Measurements from ENCODE around the gene PNLDC1. TPM values are rescaled to one million over a fixed set of nuclear protein-coding genes. Genes with fewer than 3 reads are reported as not detected.
"Not testable (repeated sequence)": the region's sequence is repeated elsewhere in the genome, so short reads cannot be mapped to it uniquely, and the experiment has no call there.

The PNLDC1 gene
- total RNA-seq, 1 experiment from 2014 or later = not detected

- H3K4me3 ChIP-seq = peak overlapping the region; percentile 82
- H3K36me3 ChIP-seq = peaks cover 74% of the 10 kb centered on the region
- peak in 1 of 2 experiments; percentile 7 for DNase-seq (ENCODE audit: low read depth in 1 of 2, low spot score in 2 of 2)
- H3K27me3 ChIP-seq (replicated peaks) = no peaks in the 10 kb centered on the region
- H3K4me1 ChIP-seq (replicated peaks) = peaks cover 27% of the 10 kb centered on the region
- peak overlapping the region; percentile 67; the same call in 1 of the 2 replicates for H3K27ac ChIP-seq
- no peaks in the 10 kb centered on the region for H3K9me3 ChIP-seq (replicated peaks)
These were observed 9.0 kb upstream of the PNLDC1 start for GRCh38 chr6:159790956-159791598.

DNA sequence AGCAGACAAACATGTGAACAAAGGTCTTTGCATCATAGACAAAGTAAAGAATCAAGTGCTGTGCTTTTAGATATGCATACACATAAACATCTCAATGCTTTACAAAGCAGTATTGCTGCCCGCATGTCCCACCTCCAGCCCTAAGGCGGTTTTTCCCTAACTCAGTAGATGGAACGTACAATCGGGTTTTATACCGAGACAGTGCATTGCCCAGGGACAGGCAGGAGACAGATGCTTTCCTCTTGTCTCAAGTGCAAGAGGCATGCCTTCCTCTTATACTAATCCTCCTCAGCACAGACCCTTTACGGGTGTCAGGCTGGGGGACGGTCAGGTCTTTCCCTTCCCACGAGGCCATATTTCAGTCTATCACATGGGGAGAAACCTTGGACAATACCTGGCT is 5.1 kb upstream of the PNLDC1 start:
- not testable (repeated sequence) for H3K9me3 ChIP-seq (replicated peaks)

GRCh38 chr6:159797554-159797953 is 2.5 kb upstream of the PNLDC1 start:
- DNase-seq (ENCODE audit: low read depth in 1 of 2, low spot score in 2 of 2) = no peak
- no peak overlapping the region for H3K4me3 ChIP-seq
- H3K4me1 ChIP-seq (replicated peaks) = no peaks in the 10 kb centered on the region
- H3K9me3 ChIP-seq (replicated peaks) = no peaks in the 10 kb centered on the region
- no peak overlapping the region for H3K27ac ChIP-seq
- H3K27me3 ChIP-seq (replicated peaks) = no peaks in the 10 kb centered on the region
- H3K36me3 ChIP-seq = peaks cover 54% of the 10 kb centered on the region

More for the DNA sequence above, 5.1 kb upstream of the PNLDC1 start:
- DNase-seq (ENCODE audit: low read depth in 1 of 2, low spot score in 2 of 2); H3K27ac ChIP-seq; H3K27me3 ChIP-seq (replicated peaks); H3K4me3 ChIP-seq: not testable (repeated sequence)
- peaks cover 75% of the 10 kb centered on the region for H3K36me3 ChIP-seq
- peaks cover 13% of the 10 kb centered on the region for H3K4me1 ChIP-seq (replicated peaks)

DNA sequence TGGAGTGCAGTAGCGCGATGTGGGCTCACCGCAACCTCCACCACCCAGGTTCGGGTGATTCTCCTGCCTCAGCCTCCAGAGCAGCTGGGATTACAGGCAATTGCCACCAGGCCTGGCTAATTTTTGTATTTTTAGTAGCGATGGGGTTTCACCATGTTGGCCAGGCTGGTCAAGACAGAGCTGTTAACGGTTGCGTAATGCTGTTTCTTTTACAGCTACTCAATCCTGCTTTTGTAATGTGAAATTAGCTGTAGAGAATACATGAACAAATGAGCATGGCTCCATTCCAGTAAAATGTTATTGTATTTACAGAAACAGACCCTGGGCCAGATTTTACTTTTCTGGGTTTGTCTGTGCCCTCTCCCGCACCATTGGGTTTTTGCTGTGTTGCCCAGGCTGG is 1.9 kb downstream of the PNLDC1 start:
- no peaks in the 10 kb centered on the region for H3K9me3 ChIP-seq (replicated peaks)
- H3K36me3 ChIP-seq = peaks cover 27% of the 10 kb centered on the region
- H3K27me3 ChIP-seq (replicated peaks) = no peaks in the 10 kb centered on the region
- H3K4me3 ChIP-seq = no peak overlapping the region
- H3K27ac ChIP-seq = no peak overlapping the region
- DNase-seq (ENCODE audit: low read depth in 1 of 2, low spot score in 2 of 2) = no peak
- H3K4me1 ChIP-seq (replicated peaks) = no peaks in the 10 kb centered on the region

DNA sequence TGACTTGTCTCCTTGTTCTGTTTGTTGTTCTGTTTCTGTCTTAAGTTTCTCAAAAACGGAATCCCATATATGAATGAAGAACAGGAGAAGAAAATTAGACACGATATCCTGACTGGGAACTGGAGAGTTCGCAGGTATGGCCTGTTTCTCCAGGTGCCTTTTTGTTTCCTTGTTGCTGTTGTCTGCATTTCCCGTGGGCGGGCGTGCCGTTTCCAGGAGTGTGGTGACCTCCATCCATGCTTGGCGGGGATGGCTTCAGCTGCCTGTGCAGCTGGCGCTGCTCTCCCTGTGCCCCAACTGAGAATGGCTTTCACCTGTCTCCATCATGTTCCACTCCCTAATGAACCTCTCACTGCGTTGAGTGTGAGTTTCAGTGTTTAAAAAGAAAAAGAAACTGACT is 4.4 kb downstream of the PNLDC1 start:
- Histone ChIP-seq H3K4me3 (no peak overlapping the region), H3K4me1 (replicated peaks) (no peaks in the 10 kb centered on the region), H3K27me3 (replicated peaks) (no peaks in the 10 kb centered on the region), H3K9me3 (replicated peaks) (no peaks in the 10 kb centered on the region), H3K27ac (no peak overlapping the region), H3K36me3 (peaks cover under 1% of the 10 kb centered on the region; the same call in 1 of the 2 replicates)
- DNase-seq (ENCODE audit: low read depth in 1 of 2, low spot score in 2 of 2) = no peak

DNA sequence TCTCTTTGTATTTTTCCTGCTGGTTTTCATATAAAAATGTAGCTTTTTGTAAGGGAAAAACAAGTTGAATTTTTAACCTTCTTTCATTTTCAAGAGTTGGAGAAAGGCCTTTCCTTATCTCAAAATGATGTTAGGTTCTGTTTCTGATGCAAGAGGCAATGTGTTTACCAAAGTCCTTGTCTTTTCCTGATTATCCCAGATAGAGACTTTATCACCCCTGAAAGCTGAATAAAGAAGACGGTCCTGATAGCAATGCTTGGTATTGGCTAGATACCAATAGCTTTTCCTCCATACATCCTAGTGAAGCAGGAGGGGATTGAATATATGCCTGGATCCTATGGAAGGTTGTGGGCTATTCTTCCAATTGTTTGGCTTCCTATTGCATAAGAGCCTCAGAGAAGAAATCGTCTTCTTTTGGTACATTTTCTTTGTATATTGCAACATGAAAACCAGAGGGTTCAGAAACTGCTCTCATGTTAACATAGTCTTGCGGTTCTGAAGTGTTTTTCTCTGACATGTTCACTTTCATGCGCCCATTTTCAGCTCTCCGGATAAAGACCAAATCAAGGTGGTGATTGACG is 5.5 kb downstream of the PNLDC1 start:
- Histone ChIP-seq H3K9me3 (replicated peaks) (no peaks in the 10 kb centered on the region), H3K4me3 (no peak overlapping the region), H3K36me3 (no peaks in the 10 kb centered on the region), H3K4me1 (replicated peaks) (no peaks in the 10 kb centered on the region), H3K27ac (no peak overlapping the region), H3K27me3 (replicated peaks) (no peaks in the 10 kb centered on the region)
- no peak for DNase-seq (ENCODE audit: low read depth in 1 of 2, low spot score in 2 of 2)

- Histone ChIP-seq H3K36me3 (no peaks in the 10 kb centered on the region), H3K4me1 (replicated peaks) (no peaks in the 10 kb centered on the region), H3K27me3 (replicated peaks) (no peaks in the 10 kb centered on the region), H3K4me3 (no peak overlapping the region), H3K27ac (no peak overlapping the region), H3K9me3 (replicated peaks) (no peaks in the 10 kb centered on the region)
- DNase-seq (ENCODE audit: low read depth in 1 of 2, low spot score in 2 of 2) = no peak
These were observed 6.0 kb downstream of the PNLDC1 start for GRCh38 chr6:159806021-159806458.

DNA sequence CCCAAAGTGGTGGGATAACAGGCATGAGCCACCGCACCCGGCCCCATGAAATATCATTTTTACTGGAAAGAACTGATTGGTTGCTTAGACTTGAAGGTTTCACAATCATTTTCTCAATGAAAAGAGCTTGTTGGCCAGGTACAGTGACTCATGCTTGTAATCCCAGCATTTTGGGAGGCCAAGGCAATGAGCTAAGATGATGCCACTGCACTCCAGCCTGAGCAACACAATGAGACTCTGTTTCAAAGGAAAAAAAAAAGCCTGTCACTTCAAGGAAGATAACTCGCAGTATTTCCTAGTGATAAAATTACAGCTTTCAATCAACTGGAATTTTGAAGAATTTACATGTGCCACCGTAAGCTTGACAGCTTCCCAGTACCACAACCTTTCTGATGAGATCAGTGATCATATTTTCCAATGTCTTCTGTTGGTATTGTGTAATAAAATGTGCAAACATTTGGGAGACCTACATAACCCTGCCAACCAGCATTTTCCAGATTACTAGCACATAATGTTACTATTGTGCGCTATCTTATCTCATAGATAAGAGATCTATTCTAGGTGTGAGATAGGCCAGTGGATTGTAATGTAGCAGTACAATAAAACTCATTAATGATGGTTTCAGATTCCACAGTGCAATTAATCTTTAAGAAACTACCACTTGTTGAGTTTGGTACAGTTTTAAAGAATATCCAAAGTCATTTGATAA is 7.2 kb downstream of the PNLDC1 start:
- H3K27me3 ChIP-seq (replicated peaks) = no peaks in the 10 kb centered on the region
- H3K9me3 ChIP-seq (replicated peaks) = no peaks in the 10 kb centered on the region
- no peak overlapping the region for H3K4me3 ChIP-seq
- H3K4me1 ChIP-seq (replicated peaks) = no peaks in the 10 kb centered on the region
- H3K27ac ChIP-seq = no peak overlapping the region
- no peaks in the 10 kb centered on the region for H3K36me3 ChIP-seq
- DNase-seq (ENCODE audit: low read depth in 1 of 2, low spot score in 2 of 2) = no peak

DNA sequence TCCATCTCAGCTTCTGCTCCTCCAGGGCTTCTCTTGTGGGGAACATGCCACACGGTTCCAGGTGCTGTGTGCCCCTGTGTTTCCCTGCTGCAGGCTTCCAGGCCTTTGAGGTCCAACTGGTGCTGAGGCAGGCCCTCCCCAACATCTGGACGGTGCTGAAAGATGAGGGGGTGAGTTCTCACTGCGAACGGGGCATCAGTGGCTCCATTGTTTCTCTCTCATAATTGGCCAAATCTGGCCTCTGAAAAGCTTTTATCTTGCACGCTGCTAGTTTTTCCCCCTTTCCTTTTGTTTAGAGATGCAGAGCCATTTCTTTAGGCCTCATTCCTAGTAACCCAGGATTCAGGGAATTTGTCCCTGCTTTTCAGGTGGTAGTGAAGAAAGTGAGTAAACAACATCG is 8.6 kb downstream of the PNLDC1 start:
- Histone ChIP-seq H3K27me3 (replicated peaks) (no peaks in the 10 kb centered on the region), H3K27ac (no peak overlapping the region), H3K4me3 (no peak overlapping the region), H3K9me3 (replicated peaks) (no peaks in the 10 kb centered on the region), H3K4me1 (replicated peaks) (no peaks in the 10 kb centered on the region), H3K36me3 (no peaks in the 10 kb centered on the region)
- no peak for DNase-seq (ENCODE audit: low read depth in 1 of 2, low spot score in 2 of 2)

DNA sequence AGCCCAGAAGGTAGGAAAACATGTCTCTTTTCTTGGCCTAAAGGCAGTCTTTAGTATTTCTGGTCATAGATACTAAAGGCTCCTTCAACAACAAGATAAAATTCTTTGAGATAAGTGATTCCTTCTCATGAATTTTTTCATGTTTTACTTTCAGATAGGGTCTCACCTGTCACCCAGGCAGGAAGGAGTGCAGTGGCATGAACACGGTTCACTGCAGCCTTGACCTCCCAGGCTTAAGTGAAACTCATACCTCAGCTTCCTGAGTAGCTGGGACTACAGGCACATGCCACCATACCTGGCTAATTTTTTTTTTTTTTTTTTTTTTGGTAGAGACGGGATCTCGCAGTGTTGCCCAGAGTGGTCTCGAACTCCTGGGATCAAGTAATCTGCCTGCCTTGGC is 9.1 kb downstream of the PNLDC1 start:
- no peaks in the 10 kb centered on the region for H3K9me3 ChIP-seq (replicated peaks)
- no peak overlapping the region for H3K27ac ChIP-seq
- no peak overlapping the region for H3K4me3 ChIP-seq

GRCh38 chr6:159813781-159814180 is 13.7 kb downstream of the PNLDC1 start:
- Histone ChIP-seq H3K9me3 (replicated peaks) (no peaks in the 10 kb centered on the region), H3K27ac (no peak overlapping the region), H3K27me3 (replicated peaks) (peaks cover 11% of the 10 kb centered on the region; the same call in 1 of the 2 replicates), H3K4me1 (replicated peaks) (no peaks in the 10 kb centered on the region), H3K4me3 (no peak overlapping the region), H3K36me3 (no peaks in the 10 kb centered on the region)
- DNase-seq (ENCODE audit: low read depth in 1 of 2, low spot score in 2 of 2) = no peak

More for the DNA sequence above, 9.1 kb downstream of the PNLDC1 start:
- no peak for DNase-seq (ENCODE audit: low read depth in 1 of 2, low spot score in 2 of 2)
- H3K36me3 ChIP-seq = no peaks in the 10 kb centered on the region
- H3K27me3 ChIP-seq (replicated peaks) = no peaks in the 10 kb centered on the region
- H3K4me1 ChIP-seq (replicated peaks) = no peaks in the 10 kb centered on the region

DNA sequence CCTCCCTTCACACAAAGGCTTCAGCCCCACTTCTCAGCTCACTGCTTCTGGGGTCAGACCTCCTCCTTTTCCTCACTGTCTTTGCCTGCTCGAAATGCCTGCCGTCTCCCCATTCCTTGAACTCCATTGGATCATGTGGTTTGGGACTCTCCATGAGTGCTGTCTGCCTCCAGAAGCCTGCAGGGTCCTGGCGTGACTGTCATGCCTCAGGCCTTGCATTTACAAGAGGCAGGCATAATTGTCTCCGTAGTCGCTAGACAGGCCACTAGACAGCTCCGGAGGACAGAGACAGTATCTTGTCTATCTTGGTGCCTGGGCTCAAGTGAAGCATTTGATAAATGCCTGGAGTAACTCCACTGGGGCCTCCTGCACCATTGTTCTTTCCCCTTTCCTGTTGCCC is 15.3 kb downstream of the PNLDC1 start:
- H3K27me3 ChIP-seq (replicated peaks) = peaks cover 20% of the 10 kb centered on the region
- no peak overlapping the region for H3K4me3 ChIP-seq
- H3K36me3 ChIP-seq = no peaks in the 10 kb centered on the region
- no peak for DNase-seq (ENCODE audit: low read depth in 1 of 2, low spot score in 2 of 2)
- no peaks in the 10 kb centered on the region for H3K4me1 ChIP-seq (replicated peaks)
- H3K27ac ChIP-seq = no peak overlapping the region
- no peaks in the 10 kb centered on the region for H3K9me3 ChIP-seq (replicated peaks)

GRCh38 chr6:159816775-159817174 is 16.7 kb downstream of the PNLDC1 start:
- not testable (repeated sequence) for H3K36me3 ChIP-seq; H3K9me3 ChIP-seq (replicated peaks); H3K4me1 ChIP-seq (replicated peaks); H3K27ac ChIP-seq; DNase-seq (ENCODE audit: low read depth in 1 of 2, low spot score in 2 of 2); H3K4me3 ChIP-seq
- peaks cover 24% of the 10 kb centered on the region for H3K27me3 ChIP-seq (replicated peaks)
